ENCODE results near the gene ARF4.

- TF ChIP-seq EZH2phosphoT487 (IDR thresholded peaks at IDR 0.05; ENCODE audit: unreplicated experiment) (no peak), POLR2AphosphoS5 (IDR thresholded peaks at IDR 0.05; ENCODE audit: low read depth) (no peak), CREB1 (CRISPR knock-in tag; IDR thresholded peaks at IDR 0.05; ENCODE audit: low read depth) (no peak), EZH2 (IDR thresholded peaks at IDR 0.05; ENCODE audit: low read depth, unreplicated experiment) (no peak), JUNB (IDR thresholded peaks at IDR 0.05; ENCODE audit: unreplicated experiment) (no peak), STAT1 (IDR thresholded peaks at IDR 0.05; ENCODE audit: unreplicated experiment) (no peak), ZNF114 (CRISPR knock-in tag; IDR thresholded peaks at IDR 0.05) (no peak), NANOG (IDR thresholded peaks at IDR 0.05; ENCODE audit: borderline replicate concordance) (no peak), ZNF331 (CRISPR knock-in tag; IDR thresholded peaks at IDR 0.05; ENCODE audit: low read depth) (no peak)
- TF ChIP-seq, protein P1, sequence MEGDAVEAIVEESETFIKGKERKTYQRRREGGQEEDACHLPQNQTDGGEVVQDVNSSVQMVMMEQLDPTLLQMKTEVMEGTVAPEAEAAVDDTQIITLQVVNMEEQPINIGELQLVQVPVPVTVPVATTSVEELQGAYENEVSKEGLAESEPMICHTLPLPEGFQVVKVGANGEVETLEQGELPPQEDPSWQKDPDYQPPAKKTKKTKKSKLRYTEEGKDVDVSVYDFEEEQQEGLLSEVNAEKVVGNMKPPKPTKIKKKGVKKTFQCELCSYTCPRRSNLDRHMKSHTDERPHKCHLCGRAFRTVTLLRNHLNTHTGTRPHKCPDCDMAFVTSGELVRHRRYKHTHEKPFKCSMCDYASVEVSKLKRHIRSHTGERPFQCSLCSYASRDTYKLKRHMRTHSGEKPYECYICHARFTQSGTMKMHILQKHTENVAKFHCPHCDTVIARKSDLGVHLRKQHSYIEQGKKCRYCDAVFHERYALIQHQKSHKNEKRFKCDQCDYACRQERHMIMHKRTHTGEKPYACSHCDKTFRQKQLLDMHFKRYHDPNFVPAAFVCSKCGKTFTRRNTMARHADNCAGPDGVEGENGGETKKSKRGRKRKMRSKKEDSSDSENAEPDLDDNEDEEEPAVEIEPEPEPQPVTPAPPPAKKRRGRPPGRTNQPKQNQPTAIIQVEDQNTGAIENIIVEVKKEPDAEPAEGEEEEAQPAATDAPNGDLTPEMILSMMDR (conservative IDR thresholded peaks at IDR 0.05; ENCODE audit: low read depth in 2 of 2): no peak
- TF ChIP-seq, protein P2, sequence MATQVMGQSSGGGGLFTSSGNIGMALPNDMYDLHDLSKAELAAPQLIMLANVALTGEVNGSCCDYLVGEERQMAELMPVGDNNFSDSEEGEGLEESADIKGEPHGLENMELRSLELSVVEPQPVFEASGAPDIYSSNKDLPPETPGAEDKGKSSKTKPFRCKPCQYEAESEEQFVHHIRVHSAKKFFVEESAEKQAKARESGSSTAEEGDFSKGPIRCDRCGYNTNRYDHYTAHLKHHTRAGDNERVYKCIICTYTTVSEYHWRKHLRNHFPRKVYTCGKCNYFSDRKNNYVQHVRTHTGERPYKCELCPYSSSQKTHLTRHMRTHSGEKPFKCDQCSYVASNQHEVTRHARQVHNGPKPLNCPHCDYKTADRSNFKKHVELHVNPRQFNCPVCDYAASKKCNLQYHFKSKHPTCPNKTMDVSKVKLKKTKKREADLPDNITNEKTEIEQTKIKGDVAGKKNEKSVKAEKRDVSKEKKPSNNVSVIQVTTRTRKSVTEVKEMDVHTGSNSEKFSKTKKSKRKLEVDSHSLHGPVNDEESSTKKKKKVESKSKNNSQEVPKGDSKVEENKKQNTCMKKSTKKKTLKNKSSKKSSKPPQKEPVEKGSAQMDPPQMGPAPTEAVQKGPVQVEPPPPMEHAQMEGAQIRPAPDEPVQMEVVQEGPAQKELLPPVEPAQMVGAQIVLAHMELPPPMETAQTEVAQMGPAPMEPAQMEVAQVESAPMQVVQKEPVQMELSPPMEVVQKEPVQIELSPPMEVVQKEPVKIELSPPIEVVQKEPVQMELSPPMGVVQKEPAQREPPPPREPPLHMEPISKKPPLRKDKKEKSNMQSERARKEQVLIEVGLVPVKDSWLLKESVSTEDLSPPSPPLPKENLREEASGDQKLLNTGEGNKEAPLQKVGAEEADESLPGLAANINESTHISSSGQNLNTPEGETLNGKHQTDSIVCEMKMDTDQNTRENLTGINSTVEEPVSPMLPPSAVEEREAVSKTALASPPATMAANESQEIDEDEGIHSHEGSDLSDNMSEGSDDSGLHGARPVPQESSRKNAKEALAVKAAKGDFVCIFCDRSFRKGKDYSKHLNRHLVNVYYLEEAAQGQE (IDR thresholded peaks at IDR 0.05; ENCODE audit: unreplicated experiment): no peak
These were observed 13.6 kb downstream of the ARF4 start for GRCh38 chr3:57583544-57583943.

Data from GM23338 (cell line).